ENCODE results near the gene KAT5.
"Not testable (repeated sequence)": the region's sequence is repeated elsewhere in the genome, so short reads cannot be mapped to it uniquely, and the experiment has no call there.

KAT5 gene

DNA sequence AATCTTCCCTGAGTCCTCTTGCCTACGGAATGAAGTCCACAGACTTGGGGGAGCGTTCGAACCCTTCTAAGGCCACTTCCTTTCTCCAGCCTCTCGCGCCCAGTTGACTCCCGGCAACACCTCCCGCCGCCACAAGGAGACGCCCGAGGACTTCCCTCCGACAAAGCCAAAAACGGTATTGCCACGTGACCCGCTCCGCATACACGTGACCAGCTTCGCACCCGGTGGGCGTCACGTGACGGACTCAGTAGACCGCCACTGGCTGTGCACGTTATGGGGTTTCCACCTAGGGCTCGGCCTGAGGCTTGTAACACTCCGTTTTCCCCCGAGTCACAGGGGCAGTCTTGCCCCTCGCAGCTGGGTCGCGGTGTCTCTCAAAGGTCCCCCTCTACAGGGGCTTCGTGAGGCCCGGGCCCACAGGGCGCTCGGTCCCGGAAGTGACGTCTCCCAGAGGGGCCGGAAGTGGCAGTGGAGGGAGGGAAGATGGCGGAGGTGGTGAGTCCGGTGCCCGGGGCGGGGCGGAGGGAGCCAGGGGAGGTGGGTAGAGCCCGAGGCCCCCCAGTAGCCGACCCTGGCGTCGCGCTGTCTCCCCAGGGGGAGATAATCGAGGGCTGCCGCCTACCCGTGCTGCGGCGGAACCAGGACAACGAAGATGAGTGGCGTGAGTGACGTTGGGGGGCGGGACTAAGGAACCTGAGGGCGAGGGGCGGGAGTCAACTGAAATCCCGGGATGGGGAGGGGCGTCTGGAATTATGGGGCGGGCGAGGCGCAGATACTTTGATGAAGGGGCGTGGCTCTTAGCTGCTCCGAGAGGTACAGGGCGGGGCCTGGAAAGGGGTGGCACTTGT is at the start of gene KAT5:
Gene KAT5 (plus strand): TSS at position 468 of the 848 bp plus-strand sequence. CDS start 16 bp downstream, at position 484.
- peak; percentile 96 to 99 for DNase-seq (ENCODE audit: low read depth in 2 of 2)

GRCh38 chr11:65662799-65663638 is 49.0 kb upstream of the KAT5 start, which contains the start of gene RELA:
TSS of gene RELA (minus strand) at chr11:65662916. CDS start at chr11:65662832, 84 bp downstream.
- DNase-seq (ENCODE audit: low read depth in 2 of 2), result peak; percentile 79 to 82

- peak in 1 of 2 experiments; percentile 51 for DNase-seq (ENCODE audit: low read depth in 2 of 2)
These were observed 48.3 kb upstream of the KAT5 start for GRCh38 chr11:65663639-65664200.

- no peak for DNase-seq (ENCODE audit: low read depth in 2 of 2)
These were observed 39.7 kb upstream of the KAT5 start for GRCh38 chr11:65672180-65672860.

DNA sequence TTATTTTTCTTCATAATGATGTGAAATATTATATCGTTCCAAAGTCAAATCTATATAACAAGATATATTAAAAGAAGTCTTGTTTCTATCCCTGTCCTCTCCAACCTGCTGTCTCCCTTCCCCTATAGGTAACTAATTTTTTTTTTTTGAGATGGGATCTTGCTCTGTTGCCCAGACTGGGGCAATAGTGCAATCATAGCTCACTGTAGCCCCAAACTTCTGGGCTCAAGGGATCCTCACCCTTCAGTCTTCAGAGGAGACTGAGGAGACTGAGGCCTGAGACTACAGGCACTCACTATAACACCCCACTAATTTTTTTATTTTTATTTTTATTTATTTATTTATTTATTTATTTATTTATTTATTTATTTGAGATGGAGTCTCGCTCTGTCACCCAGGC is 39.1 kb upstream of the KAT5 start:
- no peak for DNase-seq (ENCODE audit: low read depth in 2 of 2)

- DNase-seq (ENCODE audit: low read depth in 2 of 2), result no peak
These were observed 31.8 kb upstream of the KAT5 start for GRCh38 chr11:65680192-65680743.

DNA sequence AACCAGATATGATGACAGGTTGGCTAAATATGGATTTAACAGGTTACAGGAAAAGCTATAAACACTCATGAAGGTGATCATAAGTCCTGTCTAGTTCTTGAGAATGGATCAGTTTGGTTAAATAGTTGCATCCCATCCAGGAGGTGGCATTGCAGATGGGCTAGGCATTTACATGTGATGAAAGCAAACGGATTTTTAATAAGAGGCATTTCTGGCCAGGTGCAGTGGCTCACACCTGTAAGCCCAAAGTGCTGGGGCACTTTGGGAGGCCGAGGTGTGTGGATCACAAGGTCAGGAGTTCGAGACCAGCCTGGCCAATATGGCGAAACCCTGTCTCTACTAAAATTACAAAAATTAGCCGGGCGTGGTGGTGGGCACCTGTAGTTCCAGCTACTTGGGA is 28.6 kb upstream of the KAT5 start:
- not testable (repeated sequence) for DNase-seq (ENCODE audit: low read depth in 2 of 2)

DNA sequence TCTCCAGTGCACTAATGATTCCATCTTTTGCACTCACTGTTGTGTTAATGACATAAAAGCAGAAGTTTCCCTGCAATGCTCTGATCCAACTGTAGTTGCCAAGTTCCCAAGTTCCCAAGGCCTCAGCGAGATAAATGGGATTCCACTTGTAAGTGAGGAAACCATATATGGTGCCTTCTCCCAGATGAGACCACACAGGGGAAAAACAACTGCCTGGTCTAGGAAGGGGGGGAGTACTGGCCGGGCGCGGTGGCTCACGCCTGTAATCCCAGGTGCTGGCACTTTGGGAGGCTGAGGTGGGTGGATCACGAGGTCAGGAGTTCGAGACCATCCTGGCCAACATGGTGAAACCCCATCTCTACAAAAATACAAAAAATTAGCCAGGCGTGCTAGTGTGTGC is 26.1 kb upstream of the KAT5 start:
- DNase-seq (ENCODE audit: low read depth in 2 of 2), result no peak

- DNase-seq (ENCODE audit: low read depth in 2 of 2), result not testable (repeated sequence)
These were observed 20.2 kb upstream of the KAT5 start for GRCh38 chr11:65691847-65692246.

DNA sequence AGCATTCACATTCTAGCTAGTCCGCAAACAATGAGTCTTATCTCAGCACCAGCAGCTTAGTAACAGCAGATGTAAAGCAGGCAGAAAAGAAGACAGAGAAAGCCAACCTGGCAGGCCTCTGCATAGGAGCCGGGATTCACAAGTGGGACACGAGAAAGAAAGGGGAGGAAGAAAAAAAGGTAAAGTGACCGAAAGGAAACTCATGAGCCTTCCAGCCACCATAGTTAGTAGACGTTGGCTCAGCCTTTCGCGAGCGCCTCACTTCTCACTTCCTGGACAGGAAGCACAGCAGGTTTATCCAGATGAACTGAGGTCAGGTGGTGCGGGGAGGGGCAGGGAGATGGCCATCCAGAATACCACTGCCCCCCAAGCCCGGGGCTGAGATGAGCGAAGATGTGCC is 19.7 kb upstream of the KAT5 start:
- no peak for DNase-seq (ENCODE audit: low read depth in 2 of 2)

GRCh38 chr11:65695459-65696241 is 16.4 kb upstream of the KAT5 start:
- no peak for DNase-seq (ENCODE audit: low read depth in 2 of 2)

GRCh38 chr11:65696802-65697552 is 15.1 kb upstream of the KAT5 start:
- DNase-seq (ENCODE audit: low read depth in 2 of 2), result no peak

- no peak for DNase-seq (ENCODE audit: low read depth in 2 of 2)
These were observed 13.8 kb upstream of the KAT5 start for GRCh38 chr11:65698205-65698604.

- DNase-seq (ENCODE audit: low read depth in 2 of 2), result no peak
These were observed 12.7 kb upstream of the KAT5 start for GRCh38 chr11:65699306-65699705.

DNA sequence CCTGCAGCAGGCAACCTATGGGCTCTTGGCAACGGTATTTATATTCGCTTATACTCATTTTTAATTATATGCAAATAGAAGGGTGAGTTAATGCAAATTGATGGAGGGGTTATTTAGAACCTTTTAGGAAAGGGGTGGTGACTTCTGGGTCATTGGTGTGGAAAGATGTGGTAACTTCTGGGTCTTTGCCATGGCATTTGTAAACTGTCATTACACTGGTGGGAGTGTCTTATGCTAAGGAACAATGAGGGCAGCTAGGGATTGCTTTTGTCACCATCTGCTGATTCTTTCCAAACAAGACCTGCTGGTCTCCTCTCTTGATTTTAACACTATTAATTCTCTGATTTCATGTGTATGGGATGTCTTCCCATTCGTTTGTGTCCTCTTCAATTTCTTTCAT is 11.7 kb upstream of the KAT5 start:
- DNase-seq (ENCODE audit: low read depth in 2 of 2), result no peak

DNA sequence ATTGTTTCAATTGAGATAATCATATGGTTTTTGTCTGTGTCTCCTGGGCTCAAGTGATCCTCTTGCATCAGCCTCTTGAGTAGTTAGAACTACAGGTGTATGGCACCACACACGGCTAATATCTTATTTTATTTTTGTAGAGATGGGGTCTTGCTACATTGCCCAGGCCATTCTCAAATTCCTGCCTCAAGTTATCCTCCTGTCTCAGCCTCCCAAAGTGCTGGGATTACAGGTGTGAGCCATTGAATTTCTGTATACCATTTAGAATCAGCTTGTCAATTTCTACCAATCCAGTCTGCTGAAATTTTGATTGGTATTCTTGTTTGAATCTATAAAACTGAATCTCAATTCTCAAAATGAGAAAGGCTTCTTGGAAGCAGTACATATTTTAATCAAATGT is 10.4 kb upstream of the KAT5 start:
- no peak for DNase-seq (ENCODE audit: low read depth in 2 of 2)

GRCh38 chr11:65703846-65704245 is 8.2 kb upstream of the KAT5 start:
- no peak for DNase-seq (ENCODE audit: low read depth in 2 of 2)

DNA sequence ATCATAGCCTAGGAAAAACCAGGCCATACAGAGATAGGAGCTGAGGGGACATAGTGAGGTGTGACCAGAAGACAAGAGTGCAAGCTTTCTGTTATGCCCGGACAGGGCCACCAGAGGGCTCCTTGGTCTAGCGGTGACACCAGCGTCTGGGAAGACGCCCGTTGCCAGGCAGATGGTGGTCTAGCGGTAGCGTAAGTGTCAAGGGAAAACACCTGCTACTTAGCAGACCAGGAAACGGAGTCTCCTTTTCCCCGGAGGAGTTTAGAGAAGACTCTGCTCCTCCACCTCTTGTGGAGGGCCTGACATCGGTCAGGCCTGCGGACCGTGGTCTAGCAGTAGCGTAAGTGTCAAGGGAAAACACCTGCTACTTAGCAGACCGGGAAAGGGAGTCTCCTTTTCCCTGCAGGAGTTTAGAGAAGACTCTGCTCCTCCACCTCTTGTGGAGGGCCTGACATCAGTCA is 5.7 kb upstream of the KAT5 start:
- peak; percentile 48 to 76 for DNase-seq (ENCODE audit: low read depth in 2 of 2)

DNA sequence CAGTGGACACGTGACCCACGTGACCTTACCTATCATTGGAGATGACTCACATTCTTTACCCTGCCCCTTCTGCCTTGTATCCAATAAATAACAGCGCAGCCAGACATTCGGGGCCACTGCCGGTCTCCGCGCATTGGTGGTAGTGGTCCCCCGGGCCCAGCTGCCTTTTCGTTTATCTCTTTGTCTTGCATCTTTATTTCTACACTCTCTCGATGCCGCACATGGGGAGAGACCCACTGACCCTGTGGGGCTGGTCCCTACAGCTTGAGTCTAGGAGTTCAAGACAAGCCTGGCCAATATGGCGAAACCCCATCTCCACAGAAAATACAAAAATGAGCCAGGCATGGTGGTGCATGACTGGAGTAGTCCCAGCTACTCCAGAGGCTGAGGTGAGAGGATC is 5.0 kb upstream of the KAT5 start:
- DNase-seq (ENCODE audit: low read depth in 2 of 2), result not testable (repeated sequence)

- DNase-seq (ENCODE audit: low read depth in 2 of 2), result no peak
These were observed 3.6 kb upstream of the KAT5 start for GRCh38 chr11:65708451-65708850.

Data from stimulated activated CD4-positive, alpha-beta T cell treated with anti-CD3 and anti-CD28 coated beads, Interleukin-12 subunit alpha, Interleukin-12 subunit beta, amount 100 ng/mL, for 24 hours (primary cell).